Heart left ventricle (tissue), 16 donors: ENCODE measurements around the gene LHFPL3. TPM values are rescaled to one million over a fixed set of nuclear protein-coding genes. Genes with fewer than 3 reads are reported as not detected.
"Not testable (repeated sequence)": the region's sequence is repeated elsewhere in the genome, so short reads cannot be mapped to it uniquely, and the experiment has no call there.

Source experiments
- ATAC-seq, 4 donors: fragments of 200-7000 bp; cut with Tn5 transposase; one replicate each; pipeline ENCODE4 v1.9.1; 2020 to 2022; ENCODE audit warnings: moderate library complexity in 4 of 4, mild to moderate bottlenecking in 3 of 4, moderate number of reproducible peaks in 1 of 4
- DNase-seq, 5 donors: peaks; one replicate each; pipeline ENCODE4 v3.0.0-alpha.2; 2020
- H3K27ac ChIP-seq, 12 donors: fragments of 200-600 bp; sonication (generic) in 4 of 12; one replicate each; pipeline versions ENCODE4 v1.5.0 to v1.8.0; 2016 to 2022; ENCODE audit warnings: mild to moderate bottlenecking in 2 of 12
- H3K27me3 ChIP-seq, 9 donors: fragments of 200-600 bp; sonication (generic) in 2 of 9; one replicate each; pipeline versions ENCODE4 v1.5.1 to v1.8.0; 2016 to 2022; ENCODE audit warnings: mild to moderate bottlenecking in 3 of 9
- H3K36me3 ChIP-seq, 9 donors: fragments of 200-600 bp; sonication (generic) in 2 of 9; one replicate each; pipeline versions ENCODE4 v1.5.0 to v1.8.0; 2018 to 2022; ENCODE audit warnings: mild to moderate bottlenecking in 2 of 9
- H3K4me1 ChIP-seq, 12 donors: fragments of 200-600 bp; sonication (generic) in 4 of 12; one replicate each; pipeline versions ENCODE4 v1.5.0 to v1.8.0; 2016 to 2022; ENCODE audit warnings: mild to moderate bottlenecking in 3 of 12
- H3K4me3 ChIP-seq, 12 donors: fragments of 200-600 bp; sonication (generic) in 4 of 12; one replicate each; pipeline versions ENCODE4 v1.5.0 to v1.8.0; 2017 to 2022; ENCODE audit warnings: mild to moderate bottlenecking in 9 of 12, moderate library complexity in 4 of 12
- H3K9me3 ChIP-seq, 12 donors: fragments of 200-600 bp; sonication (generic) in 4 of 12; one replicate each; pipeline versions ENCODE4 v1.5.0 to v1.8.0; 2016 to 2022; ENCODE audit warnings: mild to moderate bottlenecking in 1 of 12
- CTCF ChIP-seq, 12 donors: fragments of 200-600 bp; sonication (generic) in 4 of 12; IDR thresholded peaks; one replicate each; pipeline versions ENCODE4 v1.5.0 to v1.8.0; 2018 to 2022; ENCODE audit warnings: antibody characterized with exemption in 12 of 12, mild to moderate bottlenecking in 5 of 12
- POLR2A ChIP-seq, 2 donors: fragments of 450-650 bp; IDR thresholded peaks; one replicate each; pipeline ENCODE4 v1.6.1; 2017; ENCODE audit warnings: antibody characterized with exemption in 2 of 2, mild to moderate bottlenecking in 2 of 2, moderate library complexity in 2 of 2
- WGBS, 4 donors: extraction: QIAGEN DNeasy Blood & Tissue Kit in 2 of 4; methylation state at CpG; one replicate each; pipeline versions ENCODE4 v1.1.5 to v1.1.7; 2013 to 2018; 5-methylcytosine and 5-hydroxymethylcytosine counted together
- intact Hi-C, 10 donors: fragments of 100-400 bp; cut with DNase I; formaldehyde crosslinking; loops; one replicate each; pipeline versions ENCODE4 v1.11.1 to v1.14.2; 2022
- polyA plus RNA-seq, 2 donors: library from polyadenylated mRNA; stranded (reverse); fragments of 200-250 nt; gene quantifications; one replicate each; pipeline ENCODE4 v1.2.3, GENCODE V29; 2013
- total RNA-seq, 9 donors: library from RNA; depleted of rRNA in 2 of 9; stranded (reverse); fragments of >200 nt in 2 of 9; fragmentation: NEBNext Ultra II Directional in 3 of 9; extraction: Animal tissue kit (Norgen Biotek cat#: 25700) in 3 of 9; gene quantifications; one replicate each; pipeline versions ENCODE4 v1.1.0 to v1.2.4, GENCODE V29; 2016 to 2023
- donor health status: ischemic (EF 13 %, LVEDD 7.1; RV severe dilation, severe dysfunction).
- donor health status: healthy with polysubstance abuse.
- donor health status: DM: no; HTN: yes; CAD: no.
- donor health status: DM: no; HTN: no; CAD: no.
- donor health status: ischemic (EF 25% LVEDD 6.9; RV normal size, moderate dysfunction).
- donor health status: ischemic (EF 25% LVEDD 5.7; RV mildly dilated, moderate dysfunction).
- donor health status: healthy.
- donor health status: DM: yes; HTN: yes; CAD: no.
- donor health status: ischemic (EF 35%, LVEDD 5.7; RV mildly dilated, moderate dysfunction).
- donor health status: nonischemic (EF 11% LVEDD 7.7; RV severe dilation, severe dysfunction).
- donor health status: DM: yes; HTN: yes; CAD: no.
- donor health status: PGD.
- donor health status: ischemic (EF 29% LVEDD 5.4; RV normal size, mild dysfunction).
- donor health status: nonischemic (EF 23%, LVEDD 6.1; RV moderate dilation, normal function).

LHFPL3 gene
- total and polyA plus RNA-seq, 11 donors = not detected

DNA sequence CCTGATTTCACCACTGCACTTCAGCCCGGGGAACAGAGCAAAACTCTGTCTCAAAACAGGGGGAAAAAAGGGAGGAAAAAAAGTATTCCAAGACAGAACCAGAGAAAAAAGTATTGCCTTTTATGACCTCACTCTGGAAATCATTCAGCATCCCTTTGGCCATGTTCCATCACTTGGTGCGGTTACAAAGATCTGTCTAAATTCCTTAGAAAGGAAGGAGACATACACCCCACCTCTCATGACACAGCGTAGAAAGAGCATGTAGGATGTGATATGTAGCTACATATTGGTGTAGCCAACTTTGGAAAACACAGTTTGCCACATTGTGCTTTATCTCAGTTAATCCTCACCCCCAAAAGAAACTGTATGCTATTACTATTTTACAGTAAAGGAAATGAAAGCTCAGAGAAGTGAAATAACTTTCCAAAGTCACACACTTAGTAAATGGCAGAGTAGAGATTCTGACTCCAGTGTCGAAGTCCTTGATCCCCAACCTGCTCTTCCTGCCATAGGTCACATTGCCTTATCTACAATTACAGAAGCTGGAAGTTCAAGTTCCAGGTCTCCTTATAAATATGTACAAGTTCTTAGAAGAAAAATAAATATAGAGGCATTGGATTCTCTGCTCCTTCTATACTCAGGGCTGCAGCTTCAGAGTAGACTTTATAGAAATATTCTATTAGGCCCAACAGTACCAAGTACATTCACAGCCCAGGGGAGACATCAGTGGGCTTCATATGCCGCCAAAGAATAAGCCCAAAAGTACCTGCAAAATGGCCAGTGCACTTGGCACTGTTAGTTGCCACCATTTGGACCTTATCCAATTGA, 594.0 kb downstream of the LHFPL3 start:
- no peak for TF ChIP-seq CTCF (IDR thresholded peaks at IDR 0.05)
- TF ChIP-seq POLR2A (IDR thresholded peaks at IDR 0.05) = no peak
- WGBS, 4 donors = 61 to 69% (median 63%) methylated on average over 5 of the region's 5 CpGs
- ATAC-seq = peak in 1 of 4 donors; percentile 45
- H3K36me3 ChIP-seq = no peaks in the 10 kb centered on the region
- intact Hi-C loops = loop anchor here in 6 of 10 donors (1.0 to 10.0 kb wide), 9 partner anchors 21 to 566 kb away; no protein-coding TSS in a partner anchor
- peak overlapping the region in 7 of 12 donors; percentile 21 to 78 (median 61) for H3K27ac ChIP-seq
- H3K4me1 ChIP-seq = peaks cover 0 to 21% (median 9%) of the 10 kb centered on the region in 12 donors
- no peak overlapping the region for H3K4me3 ChIP-seq
- H3K27me3 ChIP-seq = no peaks in the 10 kb centered on the region
- DNase-seq = no peak
- H3K9me3 ChIP-seq = no peaks in the 10 kb centered on the region

DNA sequence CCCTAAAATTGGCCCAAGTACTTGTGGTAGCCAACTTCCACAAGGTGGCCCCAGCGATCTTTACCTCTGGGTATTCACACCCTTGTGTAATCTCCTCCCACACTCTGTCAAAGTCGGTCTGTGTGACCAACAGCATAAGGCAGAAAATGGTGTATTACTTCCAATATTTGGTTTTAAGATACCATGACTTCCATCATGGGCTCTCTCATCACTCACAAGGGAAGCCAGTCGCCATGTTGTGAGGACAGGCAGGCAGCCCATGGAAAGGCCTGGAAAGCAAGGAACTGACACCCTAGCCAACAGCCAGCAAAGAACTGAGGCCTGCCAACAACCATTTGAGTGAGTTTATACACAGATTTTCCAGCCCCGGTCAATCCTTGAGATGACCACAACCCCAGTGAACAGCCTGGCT, 594.6 kb downstream of the LHFPL3 start:
- H3K36me3 ChIP-seq = no peaks in the 10 kb centered on the region
- peak; percentile 82 to 94 (median 90) for ATAC-seq
- DNase-seq = peak; percentile 74 to 81 (median 75)
- no peaks in the 10 kb centered on the region for H3K27me3 ChIP-seq
- intact Hi-C loops = loop anchor here in 6 of 10 donors (1.0 to 10.0 kb wide), 9 partner anchors 20 to 566 kb away; no protein-coding TSS in a partner anchor
- WGBS, 4 donors = 23 to 31% (median 27%) methylated on average over 4 of the region's 4 CpGs
- H3K9me3 ChIP-seq = no peaks in the 10 kb centered on the region
- H3K4me1 ChIP-seq = peaks cover 0 to 21% (median 9%) of the 10 kb centered on the region in 12 donors
- TF ChIP-seq POLR2A (IDR thresholded peaks at IDR 0.05) (no peak), CTCF (IDR thresholded peaks at IDR 0.05) (peak; percentile 47 to 83 (median 74))
- no peak overlapping the region for H3K4me3 ChIP-seq
- H3K27ac ChIP-seq = peak overlapping the region in 9 of 12 donors; percentile 21 to 78 (median 58)

DNA sequence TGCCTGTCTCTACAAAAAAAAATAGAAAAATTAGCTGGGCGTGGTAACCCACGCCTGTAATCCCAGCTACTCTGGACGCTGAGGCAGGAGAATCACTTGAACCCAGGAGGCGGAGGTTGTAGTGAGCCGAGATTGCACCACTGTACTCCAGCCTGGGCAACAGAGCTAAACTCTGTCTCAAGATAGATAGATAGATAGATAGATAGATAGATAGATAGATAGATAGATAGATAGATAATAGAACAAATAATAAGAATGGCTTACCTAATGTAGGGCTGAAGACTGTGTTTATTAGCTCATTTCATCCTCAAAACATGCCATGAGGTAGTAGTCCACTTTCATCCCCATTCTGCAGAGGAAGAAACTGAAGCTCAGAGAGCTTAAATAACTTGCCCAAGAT, 597.8 kb downstream of the LHFPL3 start:
- not testable (repeated sequence) for H3K36me3 ChIP-seq, H3K4me3 ChIP-seq, ATAC-seq, DNase-seq, H3K27ac ChIP-seq, H3K27me3 ChIP-seq, H3K9me3 ChIP-seq
- intact Hi-C loops = loop anchor here in 6 of 10 donors (5.0 to 10.0 kb wide), 6 partner anchors 49 to 561 kb away; no protein-coding TSS in a partner anchor
- peaks cover 0 to 24% (median 9%) of the 10 kb centered on the region in 12 donors for H3K4me1 ChIP-seq
- WGBS, 4 donors = 90 to 95% (median 94%) methylated on average over 5 of the region's 5 CpGs

DNA sequence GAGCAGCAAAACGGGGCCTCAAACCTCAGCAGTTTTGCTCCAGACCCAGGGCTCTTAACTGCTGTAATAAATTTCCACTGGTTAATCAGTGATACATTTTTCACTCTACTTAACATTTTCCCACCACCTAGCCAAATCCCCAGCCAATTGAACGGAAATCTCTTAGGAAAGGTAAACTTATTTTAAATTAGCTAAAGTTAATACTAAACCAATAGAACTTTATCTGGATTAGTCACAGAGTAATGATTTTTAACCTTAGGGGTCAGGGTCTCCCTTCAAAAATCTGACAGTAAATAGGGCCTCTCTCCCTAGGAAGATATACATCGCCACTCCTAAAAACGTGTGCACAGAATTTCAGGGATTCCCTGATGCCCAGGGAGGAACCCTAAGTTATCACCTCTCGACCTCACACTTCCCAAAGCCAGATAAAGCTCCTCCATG, 598.2 kb downstream of the LHFPL3 start:
- intact Hi-C loops = loop anchor here in 6 of 10 donors (5.0 to 10.0 kb wide), 6 partner anchors 48 to 561 kb away; no protein-coding TSS in a partner anchor
- TF ChIP-seq CTCF (IDR thresholded peaks at IDR 0.05) (no peak), POLR2A (IDR thresholded peaks at IDR 0.05) (no peak)
- Histone ChIP-seq H3K27ac (no peak overlapping the region), H3K4me1 (peaks cover 0 to 26% (median 12%) of the 10 kb centered on the region in 12 donors), H3K36me3 (no peaks in the 10 kb centered on the region), H3K9me3 (no peaks in the 10 kb centered on the region), H3K4me3 (no peak overlapping the region), H3K27me3 (no peaks in the 10 kb centered on the region)
- ATAC-seq = no peak
- DNase-seq = no peak
- 83 to 87% (median 86%) methylated on average over 5 of the region's 5 CpGs for WGBS, 4 donors
